ENCODE measurements around the gene PAFAH1B1. TPM values are rescaled to one million over a fixed set of nuclear protein-coding genes. Genes with fewer than 3 reads are reported as not detected.

Gene PAFAH1B1
- polyA plus RNA-seq, 1 donor (not counting 4 experiments of a cell fraction or from before 2014, with no cell fraction given), result 119 TPM

DNA sequence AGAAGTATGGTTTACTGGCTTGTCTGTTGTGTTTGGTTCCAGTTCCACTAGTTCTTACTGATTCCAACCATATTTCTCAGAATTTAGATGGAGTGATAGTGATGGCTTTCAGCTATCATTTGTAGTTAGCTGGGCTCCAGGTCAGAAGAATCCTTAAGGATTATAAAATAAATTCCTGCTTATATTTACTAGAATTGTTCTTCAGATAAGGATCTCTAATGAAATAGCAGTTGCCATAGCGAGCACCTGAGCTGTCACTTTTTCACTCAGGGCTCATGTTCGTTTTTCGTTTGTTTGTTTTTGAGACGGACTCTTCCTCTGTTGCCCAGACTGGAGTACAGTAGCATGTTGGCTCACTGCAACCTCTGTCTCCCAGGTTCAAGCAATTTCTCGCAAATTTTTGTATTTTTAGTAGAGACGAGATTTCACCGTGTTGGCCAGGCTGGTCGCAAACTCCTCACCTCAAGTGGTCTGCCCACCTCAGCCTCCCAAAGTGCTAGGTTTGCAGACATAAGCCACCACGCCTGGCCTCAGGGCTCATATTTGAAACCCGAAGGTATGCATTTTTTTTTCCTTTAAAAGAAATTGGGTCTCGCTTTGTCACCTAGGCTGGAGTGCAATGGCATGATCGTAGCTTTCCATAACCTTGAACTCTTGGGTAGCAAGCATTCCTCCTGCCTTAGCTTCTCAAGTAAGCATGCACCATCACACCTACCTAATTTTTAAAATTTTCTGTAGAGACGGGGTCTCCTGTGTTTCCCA is 42.9 kb downstream of the PAFAH1B1 start:
- Histone ChIP-seq H4K20me1 (ENCODE audit: control insufficient read depth, extremely low read depth, insufficient read depth, low read length) (peaks cover 47% of the 10 kb centered on the region), H3K4me3 (ENCODE audit: control insufficient read depth in 2 of 3, extremely low read depth in 1 of 3, insufficient read depth in 2 of 3, low read depth in 1 of 3, low read length in 3 of 3) (no peak overlapping the region), H3K27me3 (ENCODE audit: control insufficient read depth, extremely low read depth, insufficient read depth, low read length) (no peaks in the 10 kb centered on the region), H3K27ac (ENCODE audit: control insufficient read depth, insufficient read depth, low read length) (no peak overlapping the region), H3K79me2 (ENCODE audit: control insufficient read depth, insufficient read depth, low read length) (peaks cover 77% of the 10 kb centered on the region), H3K36me3 (ENCODE audit: control insufficient read depth in 2 of 2, extremely low read depth in 1 of 2, insufficient read depth in 2 of 2, low read length in 2 of 2) (peaks cover 0 to 8% of the 10 kb centered on the region in 2 experiments), H3K9ac (ENCODE audit: control insufficient read depth, extremely low read depth, insufficient read depth, low read length) (no peak overlapping the region), H3K9me3 (ENCODE audit: control insufficient read depth, low read depth, low read length) (no peaks in the 10 kb centered on the region), H3K9me1 (ENCODE audit: control insufficient read depth, extremely low read depth, insufficient read depth, low read length) (no peaks in the 10 kb centered on the region), H2AFZ (ENCODE audit: control insufficient read depth, low read length) (no peak overlapping the region), H3K4me1 (ENCODE audit: control insufficient read depth, extremely low read depth, insufficient read depth, low read length) (peaks cover 31% of the 10 kb centered on the region), H3K4me2 (ENCODE audit: control insufficient read depth, extremely low read depth, insufficient read depth, low read depth, low read length) (no peak overlapping the region)
- FAIRE-seq (no peak), DNase-seq (ENCODE audit: low read depth, low spot score) (no peak)
- dilution Hi-C loops (cut with MboI; ENCODE audit: extremely low pct_ligation_motif_present, low sequenced_read_pairs), result no loop called here
- no peak for TF ChIP-seq EZH2 (IDR thresholded peaks at IDR 0.05; ENCODE audit: low read length)
- TF ChIP-seq, protein P1, sequence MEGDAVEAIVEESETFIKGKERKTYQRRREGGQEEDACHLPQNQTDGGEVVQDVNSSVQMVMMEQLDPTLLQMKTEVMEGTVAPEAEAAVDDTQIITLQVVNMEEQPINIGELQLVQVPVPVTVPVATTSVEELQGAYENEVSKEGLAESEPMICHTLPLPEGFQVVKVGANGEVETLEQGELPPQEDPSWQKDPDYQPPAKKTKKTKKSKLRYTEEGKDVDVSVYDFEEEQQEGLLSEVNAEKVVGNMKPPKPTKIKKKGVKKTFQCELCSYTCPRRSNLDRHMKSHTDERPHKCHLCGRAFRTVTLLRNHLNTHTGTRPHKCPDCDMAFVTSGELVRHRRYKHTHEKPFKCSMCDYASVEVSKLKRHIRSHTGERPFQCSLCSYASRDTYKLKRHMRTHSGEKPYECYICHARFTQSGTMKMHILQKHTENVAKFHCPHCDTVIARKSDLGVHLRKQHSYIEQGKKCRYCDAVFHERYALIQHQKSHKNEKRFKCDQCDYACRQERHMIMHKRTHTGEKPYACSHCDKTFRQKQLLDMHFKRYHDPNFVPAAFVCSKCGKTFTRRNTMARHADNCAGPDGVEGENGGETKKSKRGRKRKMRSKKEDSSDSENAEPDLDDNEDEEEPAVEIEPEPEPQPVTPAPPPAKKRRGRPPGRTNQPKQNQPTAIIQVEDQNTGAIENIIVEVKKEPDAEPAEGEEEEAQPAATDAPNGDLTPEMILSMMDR (optimal IDR thresholded peaks at IDR 0.05 in 1 of 3, IDR thresholded peaks at IDR 0.05 in 1 of 3, conservative IDR thresholded peaks at IDR 0.05 in 1 of 3; ENCODE audit: extremely low read depth in 1 of 3, insufficient read depth in 2 of 3, low read length in 3 of 3), result no peak

DNA sequence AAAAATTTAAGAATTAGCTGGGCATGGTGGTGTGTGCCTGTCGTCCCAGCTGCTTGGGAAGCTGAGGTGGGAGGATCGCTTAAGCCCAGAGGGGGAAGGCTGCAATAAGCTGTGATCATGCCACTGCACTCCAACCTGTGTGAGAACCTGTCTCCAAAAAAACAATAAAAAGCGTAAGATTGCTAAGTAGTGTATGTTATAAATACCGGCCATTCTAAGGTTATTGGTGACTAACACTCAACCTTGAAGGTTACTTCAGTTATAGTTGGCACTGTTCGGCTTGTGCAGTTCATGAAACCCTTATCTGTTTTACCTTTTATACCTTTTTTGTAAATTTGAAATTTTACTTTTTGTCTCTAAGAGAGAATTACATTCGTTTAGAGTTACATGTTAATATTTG is 44.0 kb downstream of the PAFAH1B1 start:
- peaks cover 2 to 14% of the 10 kb centered on the region in 2 experiments for H3K36me3 ChIP-seq (ENCODE audit: control insufficient read depth in 2 of 2, extremely low read depth in 1 of 2, insufficient read depth in 2 of 2, low read length in 2 of 2)
- no peak overlapping the region for H3K27ac ChIP-seq (ENCODE audit: control insufficient read depth, insufficient read depth, low read length)
- dilution Hi-C loops (cut with MboI; ENCODE audit: extremely low pct_ligation_motif_present, low sequenced_read_pairs), result no loop called here
- no peak for TF ChIP-seq EZH2 (IDR thresholded peaks at IDR 0.05; ENCODE audit: low read length)
- TF ChIP-seq, protein P1 (optimal IDR thresholded peaks at IDR 0.05 in 1 of 3, IDR thresholded peaks at IDR 0.05 in 1 of 3, conservative IDR thresholded peaks at IDR 0.05 in 1 of 3; ENCODE audit: extremely low read depth in 1 of 3, insufficient read depth in 2 of 3, low read length in 3 of 3), result no peak
- H3K9ac ChIP-seq (ENCODE audit: control insufficient read depth, extremely low read depth, insufficient read depth, low read length), result no peak overlapping the region
- H3K27me3 ChIP-seq (ENCODE audit: control insufficient read depth, extremely low read depth, insufficient read depth, low read length), result no peaks in the 10 kb centered on the region
- FAIRE-seq (no peak), DNase-seq (ENCODE audit: low read depth, low spot score) (no peak)
- H3K9me3 ChIP-seq (ENCODE audit: control insufficient read depth, low read depth, low read length), result no peaks in the 10 kb centered on the region
- peaks cover 77% of the 10 kb centered on the region for H3K79me2 ChIP-seq (ENCODE audit: control insufficient read depth, insufficient read depth, low read length)
- H3K4me1 ChIP-seq (ENCODE audit: control insufficient read depth, extremely low read depth, insufficient read depth, low read length), result peaks cover 26% of the 10 kb centered on the region
- H3K9me1 ChIP-seq (ENCODE audit: control insufficient read depth, extremely low read depth, insufficient read depth, low read length), result no peaks in the 10 kb centered on the region
- no peak overlapping the region for H3K4me2 ChIP-seq (ENCODE audit: control insufficient read depth, extremely low read depth, insufficient read depth, low read depth, low read length)
- H4K20me1 ChIP-seq (ENCODE audit: control insufficient read depth, extremely low read depth, insufficient read depth, low read length), result peaks cover 41% of the 10 kb centered on the region
- H3K4me3 ChIP-seq (ENCODE audit: control insufficient read depth in 2 of 3, extremely low read depth in 1 of 3, insufficient read depth in 2 of 3, low read depth in 1 of 3, low read length in 3 of 3), result no peak overlapping the region
- no peak overlapping the region for H2AFZ ChIP-seq (ENCODE audit: control insufficient read depth, low read length)
